Cardiac fibroblast (primary cell): Measurements from ENCODE around the gene EMID1.
"Not testable (repeated sequence)": the region's sequence is repeated elsewhere in the genome, so short reads cannot be mapped to it uniquely, and the experiment has no call there.

Source experiments
- DNase-seq, 2 donors: peaks; one replicate each; pipeline versions ENCODE4 v3.0.0 to v3.0.0-alpha.2; 2010; ENCODE audit warnings: low read depth in 2 of 2
- H3K4me3 ChIP-seq, 2 donors: replicated peaks in 1 of 2; 1 replicate in 1 of 2; 2 replicates in 1 of 2; pipeline ENCODE4 v1.5.1; 2011; ENCODE audit warnings: low read depth in 2 of 2, low read length in 2 of 2, mild to moderate bottlenecking in 2 of 2, moderate library complexity in 1 of 2
- CTCF ChIP-seq: IDR thresholded peaks from one replicate; pipeline ENCODE4 v1.5.1; 2011; ENCODE audit warnings: low read depth, mild to moderate bottlenecking, low read length, inconsistent platforms

Gene EMID1

DNA sequence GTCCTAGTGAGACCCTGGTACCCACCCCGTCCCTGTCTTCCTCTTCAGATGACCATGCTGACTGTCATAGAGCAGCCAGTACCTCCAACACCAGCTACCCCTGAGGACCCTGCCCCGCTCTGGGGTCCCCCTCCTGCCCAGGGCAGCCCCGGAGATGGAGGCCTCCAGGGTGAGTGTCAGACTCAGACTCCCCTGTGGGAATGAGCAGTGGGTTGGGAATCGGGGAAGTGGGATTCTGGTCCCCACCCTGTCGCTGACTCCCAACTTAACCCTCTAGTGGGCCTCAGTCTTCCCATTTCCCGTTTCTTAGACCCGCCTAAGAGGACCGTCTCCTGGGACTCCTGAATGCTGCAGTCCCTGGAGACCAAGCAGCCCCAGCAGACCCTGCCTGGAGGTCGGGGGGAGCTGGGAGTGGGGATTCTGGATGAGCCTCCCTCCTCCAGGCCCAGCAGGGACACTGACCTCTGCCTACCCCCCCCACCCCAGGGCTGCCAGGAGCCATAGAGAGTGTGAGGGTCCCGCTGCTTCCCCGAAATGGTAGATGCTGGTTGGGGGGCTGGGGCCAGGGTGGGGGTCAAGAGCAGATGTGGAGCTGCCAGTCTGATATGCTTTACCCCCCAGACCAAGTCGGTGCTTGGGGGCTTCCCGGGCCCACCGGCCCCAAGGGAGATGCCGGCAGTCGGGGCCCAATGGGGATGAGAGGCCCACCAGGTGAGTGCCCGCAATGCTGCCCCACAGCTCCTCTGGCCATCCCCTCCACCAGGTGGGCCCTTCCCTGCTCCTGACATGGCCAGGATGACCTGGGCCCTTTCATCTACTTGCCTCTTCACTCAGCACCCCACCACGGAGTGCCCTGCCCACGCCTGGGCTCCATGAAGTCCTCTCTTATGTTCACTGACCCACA is 25.5 kb downstream of the EMID1 start:
- no peak for TF ChIP-seq CTCF
- H3K4me3 ChIP-seq: no peak overlapping the region

DNA sequence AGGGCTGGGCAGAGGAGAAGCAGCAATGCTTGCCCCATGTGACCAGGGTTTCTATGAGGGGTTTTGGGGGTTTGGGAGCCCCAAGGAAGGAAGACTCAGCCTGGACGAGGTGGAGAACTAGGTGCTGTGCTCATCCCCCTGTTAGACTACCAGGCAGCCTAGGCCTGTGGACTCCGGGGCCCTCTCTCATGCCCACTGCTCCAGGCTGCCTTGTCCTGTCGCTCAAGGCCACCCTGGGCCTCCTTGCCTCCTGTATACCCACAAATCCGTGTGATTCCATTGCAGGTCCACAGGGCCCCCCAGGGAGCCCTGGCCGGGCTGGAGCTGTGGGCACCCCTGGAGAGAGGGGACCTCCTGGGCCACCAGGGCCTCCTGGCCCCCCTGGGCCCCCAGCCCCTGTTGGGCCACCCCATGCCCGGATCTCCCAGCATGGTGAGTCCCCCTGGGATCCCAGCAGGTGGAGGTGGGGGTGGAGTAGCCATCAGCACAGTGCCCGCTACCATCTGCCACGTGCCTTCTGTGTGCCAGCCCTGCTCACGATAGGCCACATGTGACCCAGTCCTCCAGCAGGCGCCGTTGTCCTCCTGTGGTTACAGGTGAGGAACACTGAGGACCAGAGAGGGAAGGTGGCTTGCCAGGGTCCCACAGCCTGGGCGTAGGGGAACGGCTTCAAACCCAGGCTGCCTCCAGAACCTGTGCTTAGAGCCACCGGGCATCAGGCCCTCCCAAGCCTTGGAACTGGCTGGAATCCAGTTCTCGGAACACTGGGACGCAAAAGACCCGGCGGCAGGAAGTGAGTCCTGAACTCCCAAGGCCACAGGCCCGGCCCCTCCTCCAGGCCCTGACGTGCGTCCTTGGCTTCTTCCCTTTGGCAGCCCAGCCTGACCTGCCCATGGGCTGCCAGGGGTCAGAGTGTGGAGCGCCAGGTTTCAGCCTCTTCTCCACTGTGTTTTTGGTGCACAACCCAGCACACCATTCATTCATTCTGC is 26.6 kb downstream of the EMID1 start:
- no peak overlapping the region for H3K4me3 ChIP-seq
- peak; percentile 7 to 64 for DNase-seq
- no peak for TF ChIP-seq CTCF

More for the DNA sequence above, 25.5 kb downstream of the EMID1 start:
- DNase-seq: no peak

- TF ChIP-seq CTCF: no peak
- no peak overlapping the region for H3K4me3 ChIP-seq
- DNase-seq: no peak
Observed at GRCh38 chr22:29233277-29233877, 27.7 kb downstream of the EMID1 start.

DNA sequence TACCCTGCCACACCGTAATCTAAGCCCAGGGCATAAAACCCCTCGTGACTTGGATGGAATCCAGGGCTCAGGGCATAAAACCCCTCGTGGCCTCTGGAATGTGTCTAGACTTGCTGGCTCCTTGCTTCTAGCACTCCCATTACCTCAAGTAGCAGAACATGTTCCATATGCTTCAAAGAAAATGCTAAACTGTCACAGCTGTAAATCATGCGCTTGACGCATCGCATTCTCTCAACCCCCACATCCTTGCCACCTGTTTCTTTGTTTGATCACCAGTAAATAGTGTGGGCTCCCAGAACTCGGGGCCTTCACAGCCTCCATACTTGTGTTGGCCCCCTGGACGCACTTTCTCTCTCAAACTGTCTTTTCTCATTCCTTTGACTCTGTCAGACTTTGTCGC is 34.8 kb downstream of the EMID1 start:
- not testable (repeated sequence) for DNase-seq, H3K4me3 ChIP-seq

GRCh38 chr22:29243874-29244446 is 38.3 kb downstream of the EMID1 start:
- DNase-seq: no peak
- no peak for TF ChIP-seq CTCF
- H3K4me3 ChIP-seq: no peak overlapping the region

DNA sequence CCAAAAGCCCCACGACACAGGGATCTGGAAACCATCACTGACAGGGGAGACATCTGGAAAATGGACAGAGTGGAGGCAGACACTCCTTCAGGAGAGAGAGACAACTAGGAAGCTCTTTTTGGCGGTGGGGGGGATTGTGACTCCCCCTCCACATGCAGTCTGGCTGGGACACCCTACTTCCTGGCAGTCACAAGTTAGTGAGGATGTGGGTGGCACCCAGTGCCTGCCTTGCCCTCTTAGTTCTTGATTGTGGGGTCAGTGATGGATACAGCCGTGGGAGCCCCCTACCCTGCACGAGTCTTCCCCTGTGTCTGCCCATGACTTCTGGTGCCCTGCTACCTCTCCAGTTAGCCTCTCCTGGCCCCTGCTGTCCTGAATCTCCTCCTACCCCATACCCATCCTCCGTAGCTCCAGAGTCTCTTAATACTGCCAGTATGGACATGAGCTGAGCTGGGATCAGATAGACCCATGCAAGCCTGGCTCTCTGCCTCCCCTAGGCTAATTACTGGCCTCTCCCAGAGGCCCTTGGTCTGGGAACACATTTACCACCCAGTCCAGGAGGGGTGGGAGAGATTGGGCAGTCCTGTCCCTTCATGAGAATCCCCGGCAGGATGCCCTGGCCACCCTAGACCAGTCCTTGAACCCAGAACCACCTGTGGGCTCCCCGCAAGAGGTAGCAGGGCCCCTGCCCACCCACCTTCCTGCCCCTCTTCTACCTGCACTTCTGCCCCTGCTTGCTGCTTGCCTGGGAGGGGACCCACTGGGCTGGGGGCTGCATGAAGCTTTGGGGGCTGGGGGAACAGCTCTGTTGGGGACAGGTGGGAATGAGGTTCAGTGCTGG is 39.3 kb downstream of the EMID1 start:
- no peak overlapping the region for H3K4me3 ChIP-seq
- no peak for DNase-seq
- TF ChIP-seq CTCF: no peak
